Esophagus squamous epithelium (tissue), 4 donors: ENCODE data around the gene PIP5KL1.

Experiments
- POLR2A ChIP-seq, 4 donors: fragments of 450-650 bp; IDR thresholded peaks; one replicate each; pipeline ENCODE4 v1.6.1; 2017; ENCODE audit warnings: antibody characterized with exemption in 4 of 4, mild to moderate bottlenecking in 4 of 4, moderate library complexity in 3 of 4
- TF ChIP-seq, protein P1 (sequence below), 6 experiments: fragments of 450-650 bp in 4 of 6; fragments of 200-600 bp in 2 of 6; sonication (generic) in 2 of 6; IDR thresholded peaks; one replicate each; pipeline ENCODE4 v1.5.1; 2016 to 2019; ENCODE audit warnings: antibody characterized with exemption in 6 of 6, mild to moderate bottlenecking in 4 of 6, moderate library complexity in 4 of 6

DNA sequence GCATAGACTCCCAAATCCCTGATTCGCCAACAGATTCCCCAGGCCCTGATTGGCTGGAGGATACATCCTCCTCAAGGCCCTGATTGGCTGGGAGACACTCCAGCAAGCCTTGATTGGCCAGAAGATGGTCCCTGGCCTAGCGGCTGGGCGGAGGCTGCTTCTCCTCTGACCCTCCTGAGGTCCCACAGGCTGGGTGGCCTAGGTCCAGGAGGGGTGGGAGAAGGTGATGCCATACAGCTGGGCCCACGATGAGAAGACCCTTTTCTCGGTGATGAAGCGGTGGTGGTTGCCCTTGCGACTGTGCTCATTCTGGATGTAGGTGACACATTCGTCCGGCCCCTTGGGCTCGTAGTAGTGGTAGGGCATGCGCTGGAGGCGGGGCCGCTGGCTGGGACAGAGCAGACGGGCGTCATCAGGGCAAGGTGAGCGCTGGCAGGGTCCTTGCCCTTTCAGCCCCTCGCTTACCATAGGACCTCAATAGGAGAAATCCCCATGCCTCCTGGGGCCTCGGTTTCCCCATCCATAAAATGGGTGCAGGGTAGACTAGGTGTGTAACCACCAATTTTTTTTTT lies 44.1 kb downstream of the PIP5KL1 start:
- TF ChIP-seq, protein P1, sequence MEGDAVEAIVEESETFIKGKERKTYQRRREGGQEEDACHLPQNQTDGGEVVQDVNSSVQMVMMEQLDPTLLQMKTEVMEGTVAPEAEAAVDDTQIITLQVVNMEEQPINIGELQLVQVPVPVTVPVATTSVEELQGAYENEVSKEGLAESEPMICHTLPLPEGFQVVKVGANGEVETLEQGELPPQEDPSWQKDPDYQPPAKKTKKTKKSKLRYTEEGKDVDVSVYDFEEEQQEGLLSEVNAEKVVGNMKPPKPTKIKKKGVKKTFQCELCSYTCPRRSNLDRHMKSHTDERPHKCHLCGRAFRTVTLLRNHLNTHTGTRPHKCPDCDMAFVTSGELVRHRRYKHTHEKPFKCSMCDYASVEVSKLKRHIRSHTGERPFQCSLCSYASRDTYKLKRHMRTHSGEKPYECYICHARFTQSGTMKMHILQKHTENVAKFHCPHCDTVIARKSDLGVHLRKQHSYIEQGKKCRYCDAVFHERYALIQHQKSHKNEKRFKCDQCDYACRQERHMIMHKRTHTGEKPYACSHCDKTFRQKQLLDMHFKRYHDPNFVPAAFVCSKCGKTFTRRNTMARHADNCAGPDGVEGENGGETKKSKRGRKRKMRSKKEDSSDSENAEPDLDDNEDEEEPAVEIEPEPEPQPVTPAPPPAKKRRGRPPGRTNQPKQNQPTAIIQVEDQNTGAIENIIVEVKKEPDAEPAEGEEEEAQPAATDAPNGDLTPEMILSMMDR (IDR thresholded peaks at IDR 0.05): no peak
- no peak for TF ChIP-seq POLR2A (IDR thresholded peaks at IDR 0.05)
